Mesenchymal stem cell (in vitro differentiated cells and primary cell): Measurements from ENCODE around the gene ZNF669.

Experiments
- DNase-seq: peaks from one replicate; pipeline ENCODE4 v3.0.0-alpha.2; 2013
- H2AFZ ChIP-seq: one replicate; pipeline ENCODE4 v1.6.1; 2013; ENCODE audit warnings: low read depth, mild to moderate bottlenecking, control low read depth, inconsistent platforms, low read length, moderate library complexity
- H2AK5ac ChIP-seq: 2 replicates; pipeline ENCODE4 v1.6.1; 2013; ENCODE audit warnings: low read length, moderate library complexity, mild to moderate bottlenecking, inconsistent platforms; ENCODE audit not compliant: severe bottlenecking
- H2BK120ac ChIP-seq: one replicate; pipeline ENCODE4 v1.6.1; 2013; ENCODE audit warnings: low read depth, mild to moderate bottlenecking, inconsistent platforms, low read length, moderate library complexity
- H2BK12ac ChIP-seq, 2 experiments: one replicate each; pipeline ENCODE4 v1.6.1; 2013; ENCODE audit warnings: inconsistent platforms in 2 of 2, low read length in 2 of 2, mild to moderate bottlenecking in 2 of 2, moderate library complexity in 2 of 2, control low read depth in 1 of 2
- H2BK15ac ChIP-seq: one replicate; pipeline ENCODE4 v1.6.1; 2013; ENCODE audit warnings: mild to moderate bottlenecking, low read depth, inconsistent platforms; ENCODE audit not compliant: poor library complexity, severe bottlenecking
- H2BK5ac ChIP-seq: 2 replicates; pipeline ENCODE4 v1.6.1; 2013; ENCODE audit warnings: low read depth, mild to moderate bottlenecking, low read length, control low read depth, inconsistent platforms; ENCODE audit not compliant: poor library complexity, severe bottlenecking
- H3K14ac ChIP-seq, 2 experiments: one replicate each; pipeline ENCODE4 v1.6.1; 2013; ENCODE audit warnings: inconsistent platforms in 2 of 2, low read length in 2 of 2, control low read depth in 1 of 2, mild to moderate bottlenecking in 1 of 2, moderate library complexity in 1 of 2
- H3K18ac ChIP-seq, 2 experiments: one replicate each; pipeline ENCODE4 v1.6.1; 2013; ENCODE audit warnings: inconsistent platforms in 2 of 2, low read length in 2 of 2, control low read depth in 1 of 2, low read depth in 1 of 2, mild to moderate bottlenecking in 1 of 2
- H3K23ac ChIP-seq, 2 experiments: one replicate each; pipeline ENCODE4 v1.6.1; 2013; ENCODE audit warnings: inconsistent platforms in 2 of 2, low read length in 2 of 2, mild to moderate bottlenecking in 2 of 2, moderate library complexity in 2 of 2, control low read depth in 1 of 2
- H3K27ac ChIP-seq: 2 replicates; pipeline ENCODE4 v1.5.1; 2013; ENCODE audit warnings: mild to moderate bottlenecking, moderate library complexity, low read length, control low read depth, inconsistent platforms; ENCODE audit not compliant: poor library complexity, severe bottlenecking
- H3K27me3 ChIP-seq, 2 experiments: 2 replicates each; pipeline versions ENCODE4 v1.6.1 to v1.7.0; 2013; ENCODE audit warnings: low read length in 2 of 2, mild to moderate bottlenecking in 2 of 2, moderate library complexity in 2 of 2, control low read depth in 1 of 2, inconsistent platforms in 1 of 2; ENCODE audit not compliant: control insufficient read depth in 1 of 2, insufficient read depth in 1 of 2
- H3K36me3 ChIP-seq, 2 experiments: 2 replicates each; pipeline versions ENCODE4 v1.6.1 to v1.7.0; 2013; ENCODE audit warnings: low read length in 2 of 2, control low read depth in 1 of 2, inconsistent platforms in 1 of 2, low read depth in 1 of 2, mild to moderate bottlenecking in 1 of 2; ENCODE audit not compliant: insufficient read depth in 2 of 2, control insufficient read depth in 1 of 2
- H3K4ac ChIP-seq, 2 experiments: one replicate each; pipeline ENCODE4 v1.6.1; 2013; ENCODE audit warnings: inconsistent platforms in 2 of 2, low read length in 2 of 2, mild to moderate bottlenecking in 2 of 2, moderate library complexity in 2 of 2, control low read depth in 1 of 2, low read depth in 1 of 2
- H3K4me1 ChIP-seq: 2 replicates; pipeline ENCODE4 v1.6.1; 2013; ENCODE audit warnings: low read depth, low read length, control low read depth; ENCODE audit not compliant: control insufficient read depth, insufficient read depth
- H3K4me2 ChIP-seq: 2 replicates; pipeline ENCODE4 v1.6.1; 2013; ENCODE audit warnings: low read length, mild to moderate bottlenecking, inconsistent platforms; ENCODE audit not compliant: poor library complexity, severe bottlenecking
- H3K4me3 ChIP-seq, 2 experiments: 2 replicates each; pipeline versions ENCODE4 v1.5.1 to v1.7.0; 2013; ENCODE audit warnings: low read length in 2 of 2, mild to moderate bottlenecking in 2 of 2, control low read depth in 1 of 2, low read depth in 1 of 2; ENCODE audit not compliant: insufficient read depth in 1 of 2
- H3K79me1 ChIP-seq: replicated peaks from 2 replicates; pipeline ENCODE4 v1.6.1; 2013; ENCODE audit warnings: mild to moderate bottlenecking, control low read depth, low read length, inconsistent platforms; ENCODE audit not compliant: poor library complexity, severe bottlenecking
- H3K9ac ChIP-seq: 2 replicates; pipeline ENCODE4 v1.7.0; 2013; ENCODE audit warnings: mild to moderate bottlenecking, low read length, moderate library complexity
- H3K9me3 ChIP-seq: 2 replicates; pipeline ENCODE4 v1.7.0; 2013; ENCODE audit warnings: mild to moderate bottlenecking, low read length; ENCODE audit not compliant: control insufficient read depth
- H4K8ac ChIP-seq: one replicate; pipeline ENCODE4 v1.6.1; 2013; ENCODE audit warnings: inconsistent platforms, mild to moderate bottlenecking, low read length, moderate library complexity
- H4K91ac ChIP-seq: one replicate; pipeline ENCODE4 v1.6.1; 2013; ENCODE audit warnings: mild to moderate bottlenecking, low read length, inconsistent platforms
- WGBS: methylation state at CpG from one replicate; pipeline ENCODE4 v1.1.7; 2013; ENCODE audit warnings: mixed read lengths; 5-methylcytosine and 5-hydroxymethylcytosine counted together

Gene ZNF669

DNA sequence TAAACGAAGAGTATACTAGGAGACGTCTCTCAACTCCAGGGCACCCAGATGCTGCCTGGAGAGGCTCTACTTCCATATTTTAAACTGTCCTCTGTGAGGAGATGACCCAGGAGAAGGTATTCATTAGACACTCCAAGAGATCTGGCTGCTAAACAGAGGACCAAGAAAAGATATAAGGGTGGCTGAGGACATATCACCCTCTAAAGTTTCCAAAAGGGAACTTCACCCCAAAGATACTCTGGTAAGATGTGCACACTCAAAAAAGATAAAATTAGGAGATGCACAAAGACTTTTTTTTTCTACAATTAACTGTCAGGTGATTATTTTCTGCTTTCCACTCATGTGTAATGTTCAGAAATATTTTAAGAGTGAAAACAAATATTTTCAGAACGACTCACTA lies 26.9 kb downstream of the ZNF669 start:
- Histone ChIP-seq H3K4me1 (peaks cover 4% of the 10 kb centered on the region), H3K18ac (no peak overlapping the region), H3K4me3 (peak overlapping the region in 1 of 2 experiments; percentile 95), H3K79me1 (peaks cover 30% of the 10 kb centered on the region), H3K14ac (no peak overlapping the region), H3K4me2 (no peak overlapping the region), H2AFZ (no peak overlapping the region), H3K27me3 (no peaks in the 10 kb centered on the region), H3K23ac (no peak overlapping the region), H2BK12ac (no peak overlapping the region), H2AK5ac (no peak overlapping the region), H2BK15ac (no peak overlapping the region), H3K36me3 (no peaks in the 10 kb centered on the region), H3K9me3 (no peaks in the 10 kb centered on the region), H4K91ac (no peak overlapping the region), H2BK120ac (no peak overlapping the region), H3K9ac (peak overlapping the region; percentile 91), H3K27ac (no peak overlapping the region), H3K4ac (no peak overlapping the region), H2BK5ac (no peak overlapping the region), H4K8ac (no peak overlapping the region)
- DNase-seq = no peak
- 100% methylated on average over 2 of the region's 3 CpGs for WGBS

DNA sequence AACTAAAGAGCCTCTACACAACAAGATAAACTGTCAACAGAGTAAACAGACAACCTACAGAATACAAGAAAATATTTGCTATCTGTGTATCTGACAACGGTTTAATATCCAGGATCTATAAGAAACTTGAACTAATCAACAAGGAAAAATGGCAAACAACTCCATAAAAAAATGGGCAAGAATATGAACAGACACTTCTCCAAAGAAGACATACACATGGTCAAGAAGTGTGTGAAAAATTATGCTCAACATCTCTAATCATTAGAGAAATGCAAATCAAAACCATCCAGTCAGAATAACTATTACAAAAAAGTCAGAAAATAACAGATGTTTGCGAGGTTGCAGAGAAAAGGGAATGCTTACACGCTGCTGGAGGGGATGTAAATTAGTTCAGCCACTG lies 33.5 kb downstream of the ZNF669 start:
- Histone ChIP-seq H2BK12ac (no peak overlapping the region), H3K4ac (no peak overlapping the region), H3K18ac (no peak overlapping the region), H3K4me3 (no peak overlapping the region), H2AK5ac (no peak overlapping the region), H3K23ac (no peak overlapping the region), H3K79me1 (peaks cover 39% of the 10 kb centered on the region), H4K8ac (no peak overlapping the region), H2BK120ac (no peak overlapping the region), H3K9me3 (peaks cover 14% of the 10 kb centered on the region), H3K4me2 (no peak overlapping the region), H2AFZ (no peak overlapping the region), H3K9ac (no peak overlapping the region), H4K91ac (no peak overlapping the region), H3K27ac (no peak overlapping the region), H2BK15ac (no peak overlapping the region), H2BK5ac (no peak overlapping the region), H3K36me3 (no peaks in the 10 kb centered on the region), H3K4me1 (no peaks in the 10 kb centered on the region), H3K27me3 (no peaks in the 10 kb centered on the region), H3K14ac (no peak overlapping the region)
- WGBS = no CpG with 5 or more reads among the region's 3 CpGs
- no peak for DNase-seq

DNA sequence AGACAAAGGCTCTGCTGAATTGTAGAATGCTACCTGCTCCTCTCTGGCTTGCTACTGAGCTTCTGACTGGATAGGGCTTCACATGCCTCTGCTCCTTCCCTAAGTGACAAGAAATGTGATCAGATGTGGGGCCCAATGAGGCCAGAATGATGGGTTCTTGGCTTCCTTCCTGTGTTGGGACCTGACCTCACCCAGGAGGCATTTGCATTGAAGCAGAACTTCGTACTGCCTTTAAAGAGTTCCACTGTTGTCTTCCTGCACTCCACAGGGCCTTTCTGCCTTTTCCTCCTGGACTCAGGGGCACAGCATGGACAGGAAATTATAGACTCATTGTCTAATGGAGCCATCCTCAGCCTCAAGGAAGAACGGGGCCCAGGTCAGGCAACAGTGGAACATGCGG lies 39.9 kb downstream of the ZNF669 start:
- no peak overlapping the region for H2BK15ac ChIP-seq
- H3K14ac ChIP-seq = no peak overlapping the region
- H2AK5ac ChIP-seq = no peak overlapping the region
- no peak overlapping the region for H3K9ac ChIP-seq
- H4K8ac ChIP-seq = no peak overlapping the region
- no peak overlapping the region for H3K18ac ChIP-seq
- no peaks in the 10 kb centered on the region for H3K36me3 ChIP-seq
- no peaks in the 10 kb centered on the region for H3K27me3 ChIP-seq
- H2BK5ac ChIP-seq = no peak overlapping the region
- H3K79me1 ChIP-seq = peaks cover 39% of the 10 kb centered on the region
- DNase-seq = no peak
- peaks cover 47% of the 10 kb centered on the region for H3K9me3 ChIP-seq
- H3K4me3 ChIP-seq = no peak overlapping the region
- no peak overlapping the region for H4K91ac ChIP-seq
- H3K4me2 ChIP-seq = no peak overlapping the region
- H3K23ac ChIP-seq = no peak overlapping the region
- WGBS = 93% methylated on average over 3 of the region's 3 CpGs
- H2BK12ac ChIP-seq = no peak overlapping the region
- no peak overlapping the region for H3K27ac ChIP-seq
- H3K4ac ChIP-seq = no peak overlapping the region
- no peak overlapping the region for H2AFZ ChIP-seq
- no peak overlapping the region for H2BK120ac ChIP-seq
- no peaks in the 10 kb centered on the region for H3K4me1 ChIP-seq

DNA sequence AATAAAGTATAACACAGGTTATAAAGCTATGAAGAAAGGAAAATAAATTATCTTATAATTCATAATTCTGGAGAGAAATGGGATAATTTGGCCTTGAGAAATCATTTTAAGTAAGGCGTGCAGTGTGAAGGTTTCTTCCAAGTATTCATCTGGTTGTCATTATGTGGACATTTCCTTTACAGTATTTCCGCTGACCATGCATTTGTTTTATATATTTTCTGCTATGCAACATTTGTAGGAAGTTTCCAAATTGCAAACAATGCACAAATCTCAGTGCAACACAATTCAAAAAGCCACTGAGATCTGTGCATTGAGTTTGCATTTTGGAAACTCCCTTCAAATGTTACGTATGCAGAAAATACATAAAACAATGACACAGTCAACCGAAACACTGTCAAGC lies 43.4 kb downstream of the ZNF669 start:
- Histone ChIP-seq H3K27me3 (no peaks in the 10 kb centered on the region), H3K9me3 (peaks cover 69% of the 10 kb centered on the region), H2AK5ac (no peak overlapping the region), H4K8ac (no peak overlapping the region), H3K4me2 (no peak overlapping the region), H3K27ac (no peak overlapping the region), H3K9ac (no peak overlapping the region), H4K91ac (no peak overlapping the region), H2AFZ (no peak overlapping the region), H2BK12ac (no peak overlapping the region), H2BK5ac (no peak overlapping the region), H3K4me3 (no peak overlapping the region), H3K4me1 (no peaks in the 10 kb centered on the region), H3K4ac (no peak overlapping the region), H3K18ac (no peak overlapping the region), H3K14ac (no peak overlapping the region), H2BK15ac (no peak overlapping the region), H3K36me3 (no peaks in the 10 kb centered on the region), H2BK120ac (no peak overlapping the region), H3K23ac (no peak overlapping the region), H3K79me1 (peaks cover 28% of the 10 kb centered on the region)
- DNase-seq = no peak
- WGBS = 96% methylated on average over 4 of the region's 4 CpGs
